Activated naive CD4-positive, alpha-beta T cell treated with anti-CD3 and anti-CD28 coated beads for 36 hours (primary cell): ENCODE measurements around the gene PPIA. TPM values are rescaled to one million over a fixed set of nuclear protein-coding genes. Genes with fewer than 3 reads are reported as not detected.
"Not testable (repeated sequence)": the region's sequence is repeated elsewhere in the genome, so short reads cannot be mapped to it uniquely, and the experiment has no call there.

Source experiments
- CTCF ChIA-PET: fragments of 350-600 bp; sonication (Branson Sonifier 250); formaldehyde crosslinking; loops from one replicate; lab custom pipeline; 2021; ENCODE audit warnings: antibody characterized with exemption; lab: Charles Lee
- DNase-seq: peaks from one replicate; pipeline ENCODE4 v3.0.0-alpha.2; 2020
- H3K27ac Mint-ChIP-seq: one replicate; pipeline ENCODE4 v1.8.0; 2021; ENCODE audit warnings: mild to moderate bottlenecking, mixed read lengths
- H3K27me3 Mint-ChIP-seq: one replicate; pipeline ENCODE4 v1.8.0; 2021; ENCODE audit warnings: low read depth, mixed read lengths
- H3K36me3 Mint-ChIP-seq: one replicate; pipeline ENCODE4 v1.8.0; 2021; ENCODE audit warnings: low read depth, mixed read lengths
- H3K4me1 Mint-ChIP-seq: one replicate; pipeline ENCODE4 v1.8.0; 2021; ENCODE audit warnings: low read depth, mixed read lengths
- H3K4me3 Mint-ChIP-seq: one replicate; pipeline ENCODE4 v1.8.0; 2021; ENCODE audit warnings: mild to moderate bottlenecking, moderate library complexity, mixed read lengths
- H3K9me3 Mint-ChIP-seq: one replicate; pipeline ENCODE4 v1.8.0; 2021; ENCODE audit warnings: mixed read lengths
- intact Hi-C: fragments of 100-400 bp; cut with micrococcal nuclease; formaldehyde crosslinking; loops from one replicate; pipeline ENCODE4 v1.15.1; 2023
- total RNA-seq, 2 experiments: library from RNA; stranded (reverse); gene quantifications; one replicate each; pipeline ENCODE4 v1.2.3, GENCODE V29; 2021

PPIA gene
- total RNA-seq, 2 experiments from 2014 or later, result 3,406 to 3,423 TPM

GRCh38 chr7:44766416-44766801 lies 30.1 kb upstream of the PPIA start:
- intact Hi-C loops, result no loop called here
- no peak for DNase-seq
- peaks cover 30% of the 10 kb centered on the region for H3K4me1 Mint-ChIP-seq
- CTCF ChIA-PET, result no interaction called here
- peaks cover 21% of the 10 kb centered on the region for H3K36me3 Mint-ChIP-seq
- H3K27ac Mint-ChIP-seq, result no peak overlapping the region
- H3K27me3 Mint-ChIP-seq, result no peaks in the 10 kb centered on the region
- H3K4me3 Mint-ChIP-seq, result no peak overlapping the region
- no peaks in the 10 kb centered on the region for H3K9me3 Mint-ChIP-seq

- no peak overlapping the region for H3K4me3 Mint-ChIP-seq
- H3K36me3 Mint-ChIP-seq, result peaks cover 21% of the 10 kb centered on the region
- H3K9me3 Mint-ChIP-seq, result no peaks in the 10 kb centered on the region
- H3K4me1 Mint-ChIP-seq, result peaks cover 30% of the 10 kb centered on the region
- H3K27ac Mint-ChIP-seq, result peak overlapping the region; percentile 59
- H3K27me3 Mint-ChIP-seq, result no peaks in the 10 kb centered on the region
- no peak for DNase-seq
- intact Hi-C loops, result no loop called here
- CTCF ChIA-PET, result interaction anchor here (0.7 kb wide), 1 partner anchor 527 kb away, joined by 3 read pairs; no protein-coding TSS in a partner anchor
These were observed 29.2 kb upstream of the PPIA start for GRCh38 chr7:44767134-44767911.

GRCh38 chr7:44767912-44768627 lies 28.4 kb upstream of the PPIA start:
- H3K4me1 Mint-ChIP-seq, result peaks cover 30% of the 10 kb centered on the region
- CTCF ChIA-PET, result interaction anchor here (0.7 kb wide), 1 partner anchor 527 kb away, joined by 3 read pairs; no protein-coding TSS in a partner anchor

GRCh38 chr7:44768628-44769371 lies 27.7 kb upstream of the PPIA start:
- no peaks in the 10 kb centered on the region for H3K27me3 Mint-ChIP-seq
- intact Hi-C loops, result no loop called here
- peaks cover 30% of the 10 kb centered on the region for H3K4me1 Mint-ChIP-seq
- H3K9me3 Mint-ChIP-seq, result no peaks in the 10 kb centered on the region
- peaks cover 18% of the 10 kb centered on the region for H3K36me3 Mint-ChIP-seq
- H3K27ac Mint-ChIP-seq, result peak overlapping the region; percentile 59
- DNase-seq, result no peak
- CTCF ChIA-PET, result no interaction called here
- H3K4me3 Mint-ChIP-seq, result no peak overlapping the region

More at GRCh38 chr7:44767912-44768627, 28.4 kb upstream of the PPIA start:
- H3K9me3 Mint-ChIP-seq, result no peaks in the 10 kb centered on the region
- peaks cover 18% of the 10 kb centered on the region for H3K36me3 Mint-ChIP-seq
- intact Hi-C loops, result no loop called here
- H3K4me3 Mint-ChIP-seq, result no peak overlapping the region
- peak overlapping the region; percentile 56 for H3K27ac Mint-ChIP-seq
- no peaks in the 10 kb centered on the region for H3K27me3 Mint-ChIP-seq
- DNase-seq, result peak; percentile 16

- no peaks in the 10 kb centered on the region for H3K27me3 Mint-ChIP-seq
- peak overlapping the region; percentile 59 for H3K27ac Mint-ChIP-seq
- no peak overlapping the region for H3K4me3 Mint-ChIP-seq
- intact Hi-C loops, result no loop called here
- CTCF ChIA-PET, result no interaction called here
- DNase-seq, result no peak
- no peaks in the 10 kb centered on the region for H3K9me3 Mint-ChIP-seq
- H3K36me3 Mint-ChIP-seq, result peaks cover 15% of the 10 kb centered on the region
- peaks cover 30% of the 10 kb centered on the region for H3K4me1 Mint-ChIP-seq
These were observed 27.1 kb upstream of the PPIA start for GRCh38 chr7:44769376-44769775.

- no peak for DNase-seq
- peaks cover 15% of the 10 kb centered on the region for H3K36me3 Mint-ChIP-seq
- peaks cover 30% of the 10 kb centered on the region for H3K4me1 Mint-ChIP-seq
- H3K27me3 Mint-ChIP-seq, result no peaks in the 10 kb centered on the region
- intact Hi-C loops, result no loop called here
- H3K27ac Mint-ChIP-seq, result peak overlapping the region; percentile 40
- CTCF ChIA-PET, result no interaction called here
- H3K4me3 Mint-ChIP-seq, result no peak overlapping the region
- H3K9me3 Mint-ChIP-seq, result no peaks in the 10 kb centered on the region
These were observed 26.6 kb upstream of the PPIA start for GRCh38 chr7:44769776-44770294.

GRCh38 chr7:44771358-44771757 lies 25.1 kb upstream of the PPIA start:
- peaks cover 30% of the 10 kb centered on the region for H3K4me1 Mint-ChIP-seq
- peaks cover 11% of the 10 kb centered on the region for H3K36me3 Mint-ChIP-seq
- no peak overlapping the region for H3K27ac Mint-ChIP-seq
- no peaks in the 10 kb centered on the region for H3K9me3 Mint-ChIP-seq
- intact Hi-C loops, result no loop called here
- no peak overlapping the region for H3K4me3 Mint-ChIP-seq
- DNase-seq, result no peak
- CTCF ChIA-PET, result interaction anchor here (0.5 to 1.6 kb wide), 2 partner anchors 21 to 156 kb away, joined by 3 to 4 read pairs; no protein-coding TSS in a partner anchor
- H3K27me3 Mint-ChIP-seq, result no peaks in the 10 kb centered on the region

- Mint-ChIP-seq H3K27ac (no peak overlapping the region), H3K4me3 (no peak overlapping the region), H3K9me3 (no peaks in the 10 kb centered on the region), H3K4me1 (peaks cover 29% of the 10 kb centered on the region), H3K27me3 (no peaks in the 10 kb centered on the region), H3K36me3 (peaks cover 10% of the 10 kb centered on the region)
- CTCF ChIA-PET, result interaction anchor here (0.6 to 1.6 kb wide), 3 partner anchors 22 to 64 kb away, joined by 3 to 4 read pairs (median 4); no protein-coding TSS in a partner anchor
- intact Hi-C loops, result no loop called here
- DNase-seq, result no peak
These were observed 24.0 kb upstream of the PPIA start for GRCh38 chr7:44772440-44772839.

- H3K27ac Mint-ChIP-seq, result no peak overlapping the region
- peaks cover 25% of the 10 kb centered on the region for H3K4me1 Mint-ChIP-seq
- H3K4me3 Mint-ChIP-seq, result no peak overlapping the region
- DNase-seq, result no peak
- no peaks in the 10 kb centered on the region for H3K27me3 Mint-ChIP-seq
- intact Hi-C loops, result no loop called here
- peaks cover 7% of the 10 kb centered on the region for H3K36me3 Mint-ChIP-seq
- H3K9me3 Mint-ChIP-seq, result no peaks in the 10 kb centered on the region
- CTCF ChIA-PET, result interaction anchor here (0.8 to 1.6 kb wide), 3 partner anchors 22 to 239 kb away, joined by 3 to 4 read pairs (median 4); no protein-coding TSS in a partner anchor
These were observed 23.6 kb upstream of the PPIA start for GRCh38 chr7:44772867-44773266.

GRCh38 chr7:44774486-44774885 lies 22.0 kb upstream of the PPIA start:
- H3K27ac Mint-ChIP-seq, H3K4me3 Mint-ChIP-seq, DNase-seq, intact Hi-C loops, H3K36me3 Mint-ChIP-seq, H3K4me1 Mint-ChIP-seq, H3K9me3 Mint-ChIP-seq, H3K27me3 Mint-ChIP-seq: not testable (repeated sequence)
- CTCF ChIA-PET, result interaction anchor here (0.6 to 1.2 kb wide), 4 partner anchors 12 to 146 kb away, joined by 3 read pairs; no protein-coding TSS in a partner anchor

- Mint-ChIP-seq H3K4me3 (no peak overlapping the region), H3K36me3 (no peaks in the 10 kb centered on the region), H3K27ac (no peak overlapping the region), H3K27me3 (no peaks in the 10 kb centered on the region), H3K4me1 (no peaks in the 10 kb centered on the region), H3K9me3 (no peaks in the 10 kb centered on the region)
- CTCF ChIA-PET, result interaction anchor here (1.2 kb wide), 1 partner anchor 11 kb away, joined by 3 read pairs; no protein-coding TSS in a partner anchor
- no peak for DNase-seq
- intact Hi-C loops, result no loop called here
These were observed 20.9 kb upstream of the PPIA start for GRCh38 chr7:44775383-44776107.
